ENCODE data around the gene OSBPL3.
"Not testable (repeated sequence)": the region's sequence is repeated elsewhere in the genome, so short reads cannot be mapped to it uniquely, and the experiment has no call there.

The OSBPL3 gene

GRCh38 chr7:24797270-24797669, 182.7 kb downstream of the OSBPL3 start:
- DNase-seq (ENCODE audit: low read depth in 3 of 3): no peak

GRCh38 chr7:24795407-24795767, 184.6 kb downstream of the OSBPL3 start:
- DNase-seq (ENCODE audit: low read depth in 3 of 3): no peak

GRCh38 chr7:24794751-24795406, 185.1 kb downstream of the OSBPL3 start:
- DNase-seq (ENCODE audit: low read depth in 3 of 3): not testable (repeated sequence)

DNA sequence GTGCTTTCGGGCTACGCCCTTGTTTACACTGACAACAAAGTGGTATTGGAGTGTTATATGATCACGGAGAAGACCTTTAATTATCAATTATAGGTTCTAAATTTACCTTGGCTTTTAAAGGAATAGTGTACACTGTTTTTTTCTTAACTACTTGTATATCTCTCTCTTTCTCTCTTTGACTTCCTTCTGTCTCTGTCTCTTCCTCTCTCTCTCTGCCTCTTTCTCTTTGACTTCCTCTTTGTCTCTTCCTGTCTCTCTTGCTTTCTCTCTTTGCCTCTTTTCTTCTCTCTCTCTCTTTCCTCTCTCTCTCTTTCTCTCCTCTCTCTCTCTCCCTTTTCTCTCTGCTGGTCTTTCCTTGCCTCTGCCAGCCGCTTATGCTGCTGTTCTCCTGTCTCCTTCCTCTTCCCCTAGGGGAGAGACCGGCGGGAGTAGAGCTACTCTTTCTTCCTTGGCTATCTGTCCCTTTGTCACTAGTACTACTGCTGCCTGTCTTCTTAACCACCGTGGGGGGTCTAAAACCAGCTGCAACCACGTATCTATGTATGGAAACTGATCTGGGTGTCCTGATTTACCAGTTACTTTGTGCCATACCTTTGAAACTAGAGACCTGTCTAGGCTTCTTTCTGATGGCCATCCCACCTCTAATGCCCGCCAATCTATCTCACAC, 185.9 kb downstream of the OSBPL3 start:
- no peak for DNase-seq (ENCODE audit: low read depth in 3 of 3)

- no peak for DNase-seq (ENCODE audit: low read depth in 3 of 3)
Observed at GRCh38 chr7:24788961-24789576, 190.9 kb downstream of the OSBPL3 start.

DNA sequence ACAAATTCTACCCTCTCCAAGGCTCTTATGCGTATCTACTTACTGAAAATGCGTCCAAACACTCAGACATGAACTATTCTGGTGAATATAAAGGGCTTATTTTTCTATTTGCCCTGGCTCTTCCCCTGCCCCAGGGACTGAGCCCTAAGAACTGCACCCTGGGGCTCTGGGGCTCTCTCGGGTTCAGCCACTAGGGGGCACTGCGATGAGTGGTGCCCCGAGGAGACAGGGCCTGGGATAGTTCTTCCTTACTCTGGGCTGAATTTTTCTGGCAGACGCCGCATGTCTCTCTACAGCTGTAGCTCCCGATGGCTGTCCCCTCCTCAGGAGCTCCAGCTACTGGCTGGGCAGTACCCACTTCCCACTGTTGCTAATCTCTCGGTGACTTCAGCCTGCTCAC, 191.9 kb downstream of the OSBPL3 start:
- no peak for DNase-seq (ENCODE audit: low read depth in 3 of 3)

DNA sequence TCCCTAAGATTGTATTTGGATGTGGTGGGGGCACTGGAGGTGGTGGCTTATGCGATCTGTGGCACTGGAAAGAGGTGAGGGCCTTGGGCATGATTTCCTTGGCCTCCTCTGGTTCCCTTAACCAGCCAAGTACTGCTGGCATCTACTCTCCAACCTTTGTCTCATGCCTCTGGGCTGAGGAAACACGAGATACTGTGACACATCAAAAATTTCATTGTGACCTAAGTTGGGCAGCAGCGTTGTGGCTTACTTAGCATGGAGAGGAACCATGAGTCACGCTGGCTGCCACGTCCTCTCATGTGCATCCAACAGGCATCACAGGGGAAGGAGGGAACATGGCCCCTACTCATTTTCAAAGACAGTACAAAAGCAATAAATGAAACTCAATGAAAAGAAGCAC, 193.0 kb downstream of the OSBPL3 start:
- DNase-seq (ENCODE audit: low read depth in 3 of 3): peak in 1 of 3 donors; percentile 11

DNA sequence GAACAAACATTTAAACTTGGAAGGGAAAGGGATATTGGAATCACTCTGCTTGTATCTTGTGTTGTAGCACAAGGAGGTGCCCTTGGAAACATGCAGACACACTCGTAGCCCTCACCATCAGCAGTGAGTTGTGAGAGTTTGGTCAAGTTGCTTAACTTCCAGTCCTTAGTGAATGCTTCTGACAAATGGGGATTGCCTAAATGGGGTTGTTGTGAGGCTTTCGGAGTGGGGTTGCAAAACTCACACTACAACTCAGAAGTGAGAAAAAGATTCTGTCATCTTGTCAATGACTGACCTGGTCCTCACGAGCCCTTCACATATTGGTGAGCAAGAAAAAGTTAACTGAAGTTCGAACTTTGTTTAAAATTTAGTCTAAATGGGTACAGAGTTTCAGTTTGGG, 193.7 kb downstream of the OSBPL3 start:
- DNase-seq (ENCODE audit: low read depth in 3 of 3): no peak

DNA sequence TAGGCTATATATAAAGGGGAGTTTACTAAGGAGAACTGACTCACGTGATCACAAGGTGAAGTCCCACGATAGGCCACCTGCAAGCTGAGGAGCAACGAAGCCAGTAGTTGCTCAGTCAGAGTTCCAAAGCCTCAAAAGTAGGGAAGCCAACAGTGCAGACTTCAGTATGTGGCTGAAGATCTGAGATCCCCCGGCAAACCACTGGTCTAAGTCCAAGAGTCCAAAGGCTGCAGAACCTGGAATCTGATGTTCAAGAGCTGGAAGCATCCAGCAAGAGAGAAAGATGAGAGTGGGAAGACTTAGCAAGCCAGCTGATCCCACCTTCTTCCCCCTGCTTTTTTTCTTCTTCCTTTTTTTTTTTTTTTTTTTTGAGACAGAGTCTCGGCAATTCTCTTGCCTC, 195.7 kb downstream of the OSBPL3 start:
- no peak for DNase-seq (ENCODE audit: low read depth in 3 of 3)

- DNase-seq (ENCODE audit: low read depth in 3 of 3): no peak
Observed at GRCh38 chr7:24783698-24784097, 196.3 kb downstream of the OSBPL3 start.

- no peak for DNase-seq (ENCODE audit: low read depth in 3 of 3)
Observed at GRCh38 chr7:24781106-24781505, 198.9 kb downstream of the OSBPL3 start.

- DNase-seq (ENCODE audit: low read depth in 3 of 3): no peak
Observed at GRCh38 chr7:24779283-24779655, 200.7 kb downstream of the OSBPL3 start.

- no peak for DNase-seq (ENCODE audit: low read depth in 3 of 3)
Observed at GRCh38 chr7:24778543-24779282, 201.3 kb downstream of the OSBPL3 start.

- no peak for DNase-seq (ENCODE audit: low read depth in 3 of 3)
Observed at GRCh38 chr7:24777806-24778205, 202.2 kb downstream of the OSBPL3 start.

- DNase-seq (ENCODE audit: low read depth in 3 of 3): no peak
Observed at GRCh38 chr7:24773646-24774045, 206.3 kb downstream of the OSBPL3 start.

GRCh38 chr7:24769851-24770250, 210.1 kb downstream of the OSBPL3 start:
- DNase-seq (ENCODE audit: low read depth in 3 of 3): no peak

DNA sequence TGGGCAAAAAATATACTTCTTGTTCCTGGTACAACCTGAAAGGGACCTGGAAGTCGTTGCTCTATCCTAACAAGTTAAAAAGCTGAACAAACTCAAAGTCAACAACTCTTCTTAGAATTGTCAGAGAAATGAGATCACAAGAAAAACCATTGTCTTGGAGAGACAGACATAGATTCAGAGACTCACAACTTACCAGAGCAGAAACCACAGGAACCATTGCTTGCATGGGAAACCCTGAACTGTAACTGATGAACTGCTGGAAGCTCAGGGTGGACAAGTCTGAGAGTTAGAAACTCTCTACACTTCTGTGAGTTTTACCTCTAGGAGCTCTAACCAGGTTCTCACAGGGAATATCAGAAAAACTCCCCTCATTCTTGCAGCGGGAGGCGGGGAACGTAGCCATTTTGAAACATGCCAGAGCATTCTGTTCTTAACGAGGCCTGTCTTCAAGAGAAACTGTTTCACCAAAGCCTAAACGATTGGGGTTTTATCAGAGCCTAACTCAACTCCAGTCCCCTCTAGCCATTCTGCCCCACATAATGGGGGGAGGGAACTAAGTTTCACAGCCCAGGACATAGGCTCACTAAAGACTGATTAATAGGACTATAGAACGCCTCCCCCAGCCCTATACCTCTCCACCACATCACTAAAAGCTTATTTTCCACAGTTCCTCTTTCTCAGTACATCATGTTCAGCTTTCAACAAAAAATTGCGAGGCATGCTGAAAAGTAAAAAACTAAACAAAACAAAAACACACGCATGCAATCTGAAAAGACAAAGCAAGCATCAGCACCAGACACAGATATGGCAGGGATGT, 210.8 kb downstream of the OSBPL3 start:
- DNase-seq (ENCODE audit: low read depth in 3 of 3): no peak

- no peak for DNase-seq (ENCODE audit: low read depth in 3 of 3)
Observed at GRCh38 chr7:24767878-24768569, 212.0 kb downstream of the OSBPL3 start.

DNA sequence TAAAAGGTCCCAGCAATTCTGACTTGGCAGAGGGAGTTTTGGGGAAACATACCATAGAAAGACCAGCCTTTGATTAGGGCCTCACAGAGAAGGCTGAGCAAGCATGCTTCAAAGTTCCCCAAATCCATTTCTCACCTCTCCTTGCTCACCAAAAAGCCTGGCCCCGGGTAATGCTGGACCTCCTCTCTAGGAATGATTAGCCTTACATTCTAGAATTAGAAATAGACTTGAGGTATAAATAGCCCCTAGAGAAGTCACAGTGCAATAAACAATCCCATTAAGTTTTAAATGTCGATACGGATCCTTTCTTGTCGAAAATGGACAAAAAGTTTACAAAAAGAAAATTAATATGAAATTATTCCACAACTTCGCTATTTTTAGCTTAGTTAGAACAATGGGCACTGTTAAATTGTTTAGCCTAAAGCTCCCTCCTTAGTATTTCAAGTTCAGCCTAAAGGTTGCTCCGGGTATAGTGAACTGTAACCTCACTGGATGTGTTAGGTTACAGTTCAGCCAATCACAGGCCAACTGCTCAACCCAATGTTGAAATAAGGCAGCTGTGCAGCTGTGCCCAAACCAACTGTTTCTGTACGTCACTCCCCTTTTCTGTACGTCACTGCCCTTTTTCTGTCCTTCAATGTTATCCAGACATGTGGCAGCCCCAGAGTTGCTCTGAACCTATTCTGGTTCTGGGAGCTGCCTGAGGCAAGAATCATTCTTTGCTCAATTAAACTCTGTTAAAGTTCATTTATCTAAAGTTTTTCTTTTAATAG, 214.8 kb downstream of the OSBPL3 start:
- no peak for DNase-seq (ENCODE audit: low read depth in 3 of 3)

DNA sequence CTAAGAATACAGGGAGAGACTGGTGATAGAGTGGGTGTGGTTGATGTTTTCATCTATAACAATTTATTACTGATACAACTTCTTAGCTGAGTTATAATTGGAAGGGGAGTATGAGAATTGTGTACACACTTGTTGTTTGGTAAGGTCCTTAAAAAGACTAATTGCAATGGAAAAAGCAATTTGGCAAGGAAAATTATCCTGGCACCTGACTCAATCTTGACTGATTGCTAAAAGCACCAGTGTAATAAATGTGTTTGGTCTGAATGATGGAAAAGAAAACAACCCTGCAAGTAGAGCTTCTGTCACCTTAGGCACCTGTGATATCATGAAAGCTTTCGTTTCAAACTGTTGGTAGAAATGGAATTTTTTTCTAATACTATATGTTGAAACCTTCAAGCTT, 216.0 kb downstream of the OSBPL3 start:
- DNase-seq (ENCODE audit: low read depth in 3 of 3): no peak
